IMR-90 (cell line): ENCODE data around the gene MAP4K1. TPM values are rescaled to one million over a fixed set of nuclear protein-coding genes. Genes with fewer than 3 reads are reported as not detected.

Experiments
- ATAC-seq: fragments of 200-7000 bp; cut with Tn5 transposase; 2 replicates; pipeline ENCODE4 v1.9.1; 2020; ENCODE audit warnings: low read depth, mild to moderate bottlenecking, moderate library complexity
- BruUV-seq: library from RNA; stranded (reverse); fragments of 400-500 nt; replicated peaks from 2 replicates; lab custom pipeline; 2021; lab: Mats Ljungman, UMichigan
- CTCF ChIA-PET: fragments of 300-600 bp; formaldehyde crosslinking; extraction: SDS; loops from one replicate; lab custom pipeline; 2021; ENCODE audit warnings: antibody characterized with exemption; lab: Yijun Ruan, JAX
- POLR2A ChIA-PET: fragments of 300-600 bp; sonication (Branson Sonifier 250); formaldehyde crosslinking; loops from one replicate; lab custom pipeline; 2022; ENCODE audit warnings: antibody characterized with exemption; ENCODE audit not compliant: unreplicated experiment; lab: Charles Lee
- DNase-seq: peaks from one replicate; pipeline ENCODE4 v3.0.0; 2013
- H2AFZ ChIP-seq: replicated peaks from 2 replicates; pipeline ENCODE3; 2013; ENCODE audit warnings: low read length, mild to moderate bottlenecking; ENCODE audit not compliant: poor library complexity
- H2AK5ac ChIP-seq: 2 replicates; pipeline ENCODE4 v1.6.1; 2013; ENCODE audit warnings: low read depth, low read length, inconsistent platforms
- H2AK9ac ChIP-seq: replicated peaks from 2 replicates; pipeline ENCODE3; 2013; ENCODE audit warnings: mild to moderate bottlenecking, low read depth, low read length, moderate library complexity; ENCODE audit not compliant: poor library complexity
- H2BK120ac ChIP-seq: 2 replicates; pipeline ENCODE4 v1.6.1; 2013; ENCODE audit warnings: low read depth, low read length, inconsistent platforms
- H2BK15ac ChIP-seq: 3 replicates; pipeline ENCODE4 v1.6.1; 2013; ENCODE audit warnings: low read depth, low read length, inconsistent platforms
- H2BK20ac ChIP-seq: 2 replicates; pipeline ENCODE4 v1.6.1; 2013; ENCODE audit warnings: low read depth, mild to moderate bottlenecking, inconsistent platforms, low read length, moderate library complexity
- H2BK5ac ChIP-seq: 2 replicates; pipeline ENCODE4 v1.6.1; 2013; ENCODE audit warnings: mild to moderate bottlenecking, low read depth, low read length, inconsistent platforms; ENCODE audit not compliant: poor library complexity, severe bottlenecking
- H3K14ac ChIP-seq: replicated peaks from 2 replicates; pipeline ENCODE4 v1.6.1; 2013; ENCODE audit warnings: low read depth, low read length, inconsistent platforms
- H3K18ac ChIP-seq: 2 replicates; pipeline ENCODE4 v1.6.1; 2013; ENCODE audit warnings: low read depth, low read length, control low read depth
- H3K23ac ChIP-seq: 2 replicates; pipeline ENCODE4 v1.6.1; 2013; ENCODE audit warnings: low read depth, low read length, inconsistent platforms
- H3K27ac ChIP-seq: 2 replicates; pipeline ENCODE4 v1.5.1; 2013; ENCODE audit warnings: mild to moderate bottlenecking, control low read depth, low read length; ENCODE audit not compliant: insufficient read depth
- H3K27me3 ChIP-seq: 2 replicates; pipeline ENCODE4 v1.6.1; 2013; ENCODE audit warnings: low read length; ENCODE audit not compliant: control insufficient read depth, insufficient read depth
- H3K36me3 ChIP-seq: 2 replicates; pipeline ENCODE4 v1.6.1; 2013; ENCODE audit warnings: low read length, mixed read lengths; ENCODE audit not compliant: control insufficient read depth, insufficient read depth
- H3K4ac ChIP-seq: 2 replicates; pipeline ENCODE4 v1.6.1; 2013; ENCODE audit warnings: low read depth, low read length, inconsistent platforms
- H3K4me1 ChIP-seq: 2 replicates; pipeline ENCODE4 v1.6.1; 2013; ENCODE audit warnings: low read length, mixed read lengths; ENCODE audit not compliant: control insufficient read depth, insufficient read depth
- H3K4me2 ChIP-seq: 2 replicates; pipeline ENCODE4 v1.6.1; 2013; ENCODE audit warnings: low read depth, mild to moderate bottlenecking, control low read depth, low read length, moderate library complexity
- H3K4me3 ChIP-seq: 2 replicates; pipeline ENCODE4 v1.5.1; 2013; ENCODE audit warnings: low read depth, mild to moderate bottlenecking, control low read depth, low read length, moderate library complexity; ENCODE audit not compliant: insufficient read depth
- H3K56ac ChIP-seq: 2 replicates; pipeline ENCODE4 v1.6.1; 2013; ENCODE audit warnings: low read length, inconsistent platforms; ENCODE audit not compliant: insufficient read depth; ENCODE audit errors: extremely low read depth
- H3K79me1 ChIP-seq, 2 experiments: 2 replicates each; pipeline ENCODE4 v1.6.1; 2013; ENCODE audit warnings: low read length in 2 of 2, inconsistent platforms in 1 of 2, low read depth in 1 of 2
- H3K9ac ChIP-seq: 2 replicates; pipeline ENCODE4 v1.6.1; 2013; ENCODE audit warnings: low read depth, low read length, control low read depth
- H3K9me1 ChIP-seq: 2 replicates; pipeline ENCODE4 v1.6.1; 2013; ENCODE audit warnings: low read length, inconsistent platforms; ENCODE audit not compliant: insufficient read depth
- H3K9me3 ChIP-seq: 2 replicates; pipeline ENCODE4 v1.6.1; 2013; ENCODE audit warnings: low read length; ENCODE audit not compliant: control insufficient read depth, insufficient read depth
- H4K20me1 ChIP-seq: 2 replicates; pipeline ENCODE4 v1.6.1; 2013; ENCODE audit warnings: low read length, inconsistent platforms; ENCODE audit not compliant: insufficient read depth
- H4K5ac ChIP-seq: 2 replicates; pipeline ENCODE4 v1.6.1; 2013; ENCODE audit warnings: mild to moderate bottlenecking, low read depth, low read length, control low read depth
- H4K8ac ChIP-seq, 2 experiments: 2 replicates each; pipeline ENCODE4 v1.6.1; 2013; ENCODE audit warnings: low read depth in 2 of 2, low read length in 2 of 2, control low read depth in 1 of 2, inconsistent platforms in 1 of 2
- H4K91ac ChIP-seq: 2 replicates; pipeline ENCODE4 v1.6.1; 2013; ENCODE audit warnings: low read depth, low read length, inconsistent platforms; ENCODE audit not compliant: insufficient read depth
- BHLHE40 ChIP-seq: fragments of 150-350 bp; IDR thresholded peaks from 2 replicates; pipeline ENCODE4 v1.6.1; 2016; ENCODE audit warnings: mild to moderate bottlenecking, low read depth, low read length
- CEBPB ChIP-seq: IDR thresholded peaks from 2 replicates; pipeline ENCODE4 v1.6.1; 2012; ENCODE audit warnings: low read depth, low read length, improper control_type of control experiment
- CHD1 ChIP-seq: IDR thresholded peaks from 2 replicates; pipeline ENCODE4 v1.6.1; 2012; ENCODE audit warnings: low read depth, low read length, improper control_type of control experiment
- FOS ChIP-seq: fragments of 150-350 bp; IDR thresholded peaks from 2 replicates; pipeline ENCODE4 v1.6.1; 2016; ENCODE audit warnings: low read depth, low read length
- MXI1 ChIP-seq: IDR thresholded peaks from 2 replicates; pipeline ENCODE4 v1.6.1; 2012; ENCODE audit warnings: low read depth, mild to moderate bottlenecking, low read length, moderate library complexity, borderline replicate concordance
- NFE2L2 ChIP-seq: fragments of 150-350 bp; IDR thresholded peaks from 2 replicates; pipeline ENCODE4 v1.6.1; 2016; ENCODE audit warnings: low read depth, mild to moderate bottlenecking, low read length
- POLR2A ChIP-seq: IDR thresholded peaks from 2 replicates; pipeline ENCODE4 v1.6.1; 2012; ENCODE audit warnings: mild to moderate bottlenecking, low read depth, low read length
- RAD21 ChIP-seq: IDR thresholded peaks from 2 replicates; pipeline ENCODE4 v1.6.1; 2012; ENCODE audit warnings: low read length, improper control_type of control experiment
- RCOR1 ChIP-seq: IDR thresholded peaks from 2 replicates; pipeline ENCODE4 v1.6.1; 2012; ENCODE audit warnings: mild to moderate bottlenecking, low read length, improper control_type of control experiment; ENCODE audit not compliant: insufficient replicate concordance
- RFX5 ChIP-seq: IDR thresholded peaks from 2 replicates; pipeline ENCODE4 v1.8.0; 2012; ENCODE audit warnings: low read depth, mild to moderate bottlenecking, low read length, moderate library complexity
- SMC3 ChIP-seq: fragments of 150-350 bp; IDR thresholded peaks from 2 replicates; pipeline ENCODE4 v1.6.1; 2016; ENCODE audit warnings: low read depth, mild to moderate bottlenecking, antibody characterized with exemption, low read length, moderate library complexity
- WGBS, 2 experiments: methylation state at CpG; one replicate each; pipeline versions ENCODE4 v1.1.5 to v1.1.7; 2013; ENCODE audit warnings: missing lambda C conversion rate in 2 of 2; ENCODE audit not compliant: insufficient read length in 1 of 2; ENCODE audit errors: extremely low coverage in 2 of 2; 5-methylcytosine and 5-hydroxymethylcytosine counted together
- dilution Hi-C: fragments of 300-500 bp; cut with HindIII; formaldehyde crosslinking; loops from one replicate; pipeline ENCODE4 v1.14.3; 2018; ENCODE audit warnings: low sequenced_read_pairs; ENCODE audit not compliant: unreplicated experiment
- in situ Hi-C: fragments of 300-500 bp; cut with MboI; formaldehyde crosslinking; loops from 3 replicates; pipeline ENCODE4 v1.14.3; 2019; ENCODE audit warnings: low sequenced_read_pairs, inconsistent platforms, mixed read lengths
- intact Hi-C: fragments of 100-400 bp; cut with micrococcal nuclease; formaldehyde crosslinking; loops from 2 replicates; pipeline ENCODE4 v1.10.0; 2022
- polyA plus RNA-seq, 3 experiments: library from polyadenylated mRNA; depleted of rRNA; stranded (reverse); fragments of >200 nt; gene quantifications; 2 replicates each; pipeline ENCODE4 v1.2.3, GENCODE V29; 2012; ENCODE audit warnings: low replicate concordance in 1 of 3
- total RNA-seq: library from RNA; depleted of rRNA; stranded (reverse); fragments of >200 nt; gene quantifications from 2 replicates; pipeline ENCODE4 v1.2.3, GENCODE V29; 2012
- TF ChIP-seq, protein P1 (sequence below): fragments of 150-350 bp; IDR thresholded peaks from 2 replicates; pipeline ENCODE4 v1.6.1; 2017; ENCODE audit warnings: mild to moderate bottlenecking, antibody characterized with exemption, low read length, low read depth
- TF ChIP-seq, protein P2 (sequence below): fragments of 150-350 bp; IDR thresholded peaks from 2 replicates; pipeline ENCODE4 v1.6.1; 2016; ENCODE audit warnings: low read depth, mild to moderate bottlenecking, low read length, moderate library complexity, borderline replicate concordance
- TF ChIP-seq, protein P3 (sequence below): conservative IDR thresholded peaks from 2 replicates; pipeline ENCODE4 v1.5.1; 2012; ENCODE audit warnings: mild to moderate bottlenecking, low read depth, low read length, improper control_type of control experiment

The MAP4K1 gene
- total and polyA plus RNA-seq, 2 of the 4 experiments (the other 2 are of a cell fraction) = 0.22 TPM; not detected in 1

DNA sequence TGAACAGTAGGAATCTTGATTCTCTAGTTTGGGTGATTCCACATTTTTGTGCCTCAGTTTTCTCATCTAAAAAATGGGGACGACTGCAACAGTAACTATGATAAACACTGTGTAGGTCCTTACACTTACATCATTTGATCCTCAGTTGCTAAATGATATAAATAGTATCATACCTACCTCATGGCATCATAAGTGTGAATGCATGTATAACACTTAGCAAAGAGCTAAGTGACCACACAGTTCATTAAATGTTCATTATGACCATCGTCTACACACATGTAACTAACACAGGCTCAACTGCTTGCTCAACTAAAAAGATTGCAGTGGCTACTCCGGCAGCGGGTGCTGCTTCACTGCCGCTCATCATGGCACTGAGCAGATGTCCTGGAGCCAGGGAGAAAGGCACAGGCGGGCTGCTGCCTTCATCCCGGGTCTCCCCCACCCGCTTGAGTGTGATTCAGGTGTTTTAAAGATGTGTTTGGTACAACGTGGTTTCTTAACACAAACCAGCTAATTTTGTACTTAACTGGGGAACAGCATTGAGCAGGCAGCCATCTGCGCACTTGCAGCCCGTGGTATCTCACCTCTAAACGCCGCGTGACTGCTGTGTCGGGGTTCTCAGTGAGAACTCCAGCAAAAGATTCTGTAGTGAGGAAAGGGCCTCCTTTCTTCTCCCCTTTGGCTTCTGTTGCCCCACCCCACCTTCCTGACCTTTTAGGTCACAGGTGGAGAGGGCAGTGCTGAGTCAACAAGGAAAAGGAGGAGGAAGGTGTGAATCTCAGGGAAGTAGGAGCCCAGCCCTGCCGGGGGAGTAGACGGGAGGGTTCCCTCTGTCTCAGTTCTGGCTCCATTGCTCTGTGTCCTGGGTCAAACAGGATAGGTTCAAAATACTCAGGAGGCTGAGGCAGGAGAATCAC, 18.0 kb upstream of the MAP4K1 start:
- BruUV-seq = no TSS peak
- CTCF ChIA-PET = interaction anchor here (1.3 to 1.6 kb wide), 4 partner anchors 12 to 123 kb away, joined by 3 to 5 read pairs (median 4); partner anchors contain the start of gene ACTN4
- H3K36me3 ChIP-seq = peaks cover 15% of the 10 kb centered on the region
- H4K5ac ChIP-seq = no peak overlapping the region
- H2AFZ ChIP-seq = no peak overlapping the region
- H3K9me1 ChIP-seq = 0 out of 2 replicates have a peak, but pooled peaks cover 3% of the 10 kb centered on the region
- no peak overlapping the region for H3K4me3 ChIP-seq
- no peak overlapping the region for H4K91ac ChIP-seq
- H4K8ac ChIP-seq = no peak overlapping the region
- dilution Hi-C loops = no loop called here
- no peak overlapping the region for H2BK120ac ChIP-seq
- ATAC-seq = no peak
- H2BK5ac ChIP-seq = no peak overlapping the region
- WGBS, 2 experiments = no CpG with 5 or more reads among the region's 17 CpGs
- H3K56ac ChIP-seq = no peak overlapping the region
- H3K27me3 ChIP-seq = no peaks in the 10 kb centered on the region
- H2AK5ac ChIP-seq = no peak overlapping the region
- H3K18ac ChIP-seq = no peak overlapping the region
- intact Hi-C loops = loop anchor here (2.0 to 10.0 kb wide), 2 partner anchors 121 to 401 kb away; no protein-coding TSS in a partner anchor
- no peak overlapping the region for H2AK9ac ChIP-seq
- H3K23ac ChIP-seq = no peak overlapping the region
- DNase-seq = no peak
- no peak overlapping the region for H3K14ac ChIP-seq
- H3K4me2 ChIP-seq = no peak overlapping the region
- no peak overlapping the region for H3K27ac ChIP-seq
- H3K4ac ChIP-seq = no peak overlapping the region
- in situ Hi-C loops = loop anchor here (25.0 kb wide), 1 partner anchor 398 kb away; no protein-coding TSS in a partner anchor
- no peak overlapping the region for H2BK20ac ChIP-seq
- no peak overlapping the region for H3K9ac ChIP-seq
- H3K79me1 ChIP-seq = peaks cover 19 to 33% of the 10 kb centered on the region in 2 experiments
- H3K4me1 ChIP-seq = no peaks in the 10 kb centered on the region
- H4K20me1 ChIP-seq = peaks cover 2% of the 10 kb centered on the region
- H3K9me3 ChIP-seq = no peaks in the 10 kb centered on the region
- H2BK15ac ChIP-seq = no peak overlapping the region
- POLR2A ChIA-PET = no interaction called here
- TF ChIP-seq BHLHE40 = no peak
- TF ChIP-seq, protein P1, sequence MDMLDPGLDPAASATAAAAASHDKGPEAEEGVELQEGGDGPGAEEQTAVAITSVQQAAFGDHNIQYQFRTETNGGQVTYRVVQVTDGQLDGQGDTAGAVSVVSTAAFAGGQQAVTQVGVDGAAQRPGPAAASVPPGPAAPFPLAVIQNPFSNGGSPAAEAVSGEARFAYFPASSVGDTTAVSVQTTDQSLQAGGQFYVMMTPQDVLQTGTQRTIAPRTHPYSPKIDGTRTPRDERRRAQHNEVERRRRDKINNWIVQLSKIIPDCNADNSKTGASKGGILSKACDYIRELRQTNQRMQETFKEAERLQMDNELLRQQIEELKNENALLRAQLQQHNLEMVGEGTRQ = no peak
- no peak for TF ChIP-seq MXI1
- TF ChIP-seq, protein P2, sequence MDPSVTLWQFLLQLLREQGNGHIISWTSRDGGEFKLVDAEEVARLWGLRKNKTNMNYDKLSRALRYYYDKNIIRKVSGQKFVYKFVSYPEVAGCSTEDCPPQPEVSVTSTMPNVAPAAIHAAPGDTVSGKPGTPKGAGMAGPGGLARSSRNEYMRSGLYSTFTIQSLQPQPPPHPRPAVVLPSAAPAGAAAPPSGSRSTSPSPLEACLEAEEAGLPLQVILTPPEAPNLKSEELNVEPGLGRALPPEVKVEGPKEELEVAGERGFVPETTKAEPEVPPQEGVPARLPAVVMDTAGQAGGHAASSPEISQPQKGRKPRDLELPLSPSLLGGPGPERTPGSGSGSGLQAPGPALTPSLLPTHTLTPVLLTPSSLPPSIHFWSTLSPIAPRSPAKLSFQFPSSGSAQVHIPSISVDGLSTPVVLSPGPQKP = no peak
- no peak for TF ChIP-seq RFX5
- TF ChIP-seq CEBPB = no peak
- TF ChIP-seq, protein P3, sequence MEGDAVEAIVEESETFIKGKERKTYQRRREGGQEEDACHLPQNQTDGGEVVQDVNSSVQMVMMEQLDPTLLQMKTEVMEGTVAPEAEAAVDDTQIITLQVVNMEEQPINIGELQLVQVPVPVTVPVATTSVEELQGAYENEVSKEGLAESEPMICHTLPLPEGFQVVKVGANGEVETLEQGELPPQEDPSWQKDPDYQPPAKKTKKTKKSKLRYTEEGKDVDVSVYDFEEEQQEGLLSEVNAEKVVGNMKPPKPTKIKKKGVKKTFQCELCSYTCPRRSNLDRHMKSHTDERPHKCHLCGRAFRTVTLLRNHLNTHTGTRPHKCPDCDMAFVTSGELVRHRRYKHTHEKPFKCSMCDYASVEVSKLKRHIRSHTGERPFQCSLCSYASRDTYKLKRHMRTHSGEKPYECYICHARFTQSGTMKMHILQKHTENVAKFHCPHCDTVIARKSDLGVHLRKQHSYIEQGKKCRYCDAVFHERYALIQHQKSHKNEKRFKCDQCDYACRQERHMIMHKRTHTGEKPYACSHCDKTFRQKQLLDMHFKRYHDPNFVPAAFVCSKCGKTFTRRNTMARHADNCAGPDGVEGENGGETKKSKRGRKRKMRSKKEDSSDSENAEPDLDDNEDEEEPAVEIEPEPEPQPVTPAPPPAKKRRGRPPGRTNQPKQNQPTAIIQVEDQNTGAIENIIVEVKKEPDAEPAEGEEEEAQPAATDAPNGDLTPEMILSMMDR = no peak
- no peak for TF ChIP-seq NFE2L2
- no peak for TF ChIP-seq POLR2A
- no peak for TF ChIP-seq RCOR1
- TF ChIP-seq RAD21 = no peak
- TF ChIP-seq CHD1 = no peak
- TF ChIP-seq FOS = no peak
- no peak for TF ChIP-seq SMC3
